ENCODE measurements around the gene CNTROB. TPM values are rescaled to one million over a fixed set of nuclear protein-coding genes. Genes with fewer than 3 reads are reported as not detected.

The CNTROB gene
- total RNA-seq, 1 donor from 2014 or later, result 54.5 TPM

GRCh38 chr17:7889166-7889955 lies 42.6 kb upstream of the CNTROB start:
- peak; percentile 67 for DNase-seq

GRCh38 chr17:7893187-7893880 lies 38.7 kb upstream of the CNTROB start:
- Mint-ChIP-seq H3K4me3 (no peak overlapping the region), H3K27ac (no peak overlapping the region), H3K4me1 (peaks cover 23% of the 10 kb centered on the region), H3K9me3 (no peaks in the 10 kb centered on the region), H3K27me3 (no peaks in the 10 kb centered on the region), H3K36me3 (ENCODE audit: low read depth) (peaks cover 66% of the 10 kb centered on the region)
- intact Hi-C loops (cut with micrococcal nuclease), result no loop called here
- no peak for DNase-seq

More at GRCh38 chr17:7889166-7889955, 42.6 kb upstream of the CNTROB start:
- Mint-ChIP-seq H3K4me1 (peaks cover 9% of the 10 kb centered on the region), H3K9me3 (no peaks in the 10 kb centered on the region), H3K36me3 (ENCODE audit: low read depth) (peaks cover 38% of the 10 kb centered on the region), H3K4me3 (no peak overlapping the region), H3K27me3 (no peaks in the 10 kb centered on the region), H3K27ac (peak overlapping the region; percentile 47)
- intact Hi-C loops (cut with micrococcal nuclease), result loop anchor here (5.0 kb wide), 2 partner anchors 43 to 202 kb away; partner anchors contain the start of genes CNTROB, TP53, TRAPPC1 and WRAP53

- DNase-seq, result no peak
- peaks cover 74% of the 10 kb centered on the region for H3K36me3 Mint-ChIP-seq (ENCODE audit: low read depth)
- intact Hi-C loops (cut with micrococcal nuclease), result no loop called here
Observed at GRCh38 chr17:7894226-7894625, 37.8 kb upstream of the CNTROB start.

GRCh38 chr17:7894866-7895265 lies 37.1 kb upstream of the CNTROB start:
- H3K36me3 Mint-ChIP-seq (ENCODE audit: low read depth), result peaks cover 77% of the 10 kb centered on the region
- DNase-seq, result no peak
- peak overlapping the region; percentile 6 for H3K27ac Mint-ChIP-seq
- H3K4me3 Mint-ChIP-seq, result no peak overlapping the region
- no peaks in the 10 kb centered on the region for H3K9me3 Mint-ChIP-seq
- intact Hi-C loops (cut with micrococcal nuclease), result no loop called here
- peaks cover 23% of the 10 kb centered on the region for H3K4me1 Mint-ChIP-seq
- no peaks in the 10 kb centered on the region for H3K27me3 Mint-ChIP-seq

More at GRCh38 chr17:7894226-7894625, 37.8 kb upstream of the CNTROB start:
- no peaks in the 10 kb centered on the region for H3K27me3 Mint-ChIP-seq
- H3K9me3 Mint-ChIP-seq, result no peaks in the 10 kb centered on the region
- H3K27ac Mint-ChIP-seq, result no peak overlapping the region
- peaks cover 23% of the 10 kb centered on the region for H3K4me1 Mint-ChIP-seq
- H3K4me3 Mint-ChIP-seq, result no peak overlapping the region

- H3K4me3 Mint-ChIP-seq, result no peak overlapping the region
- no peak for DNase-seq
- H3K9me3 Mint-ChIP-seq, result no peaks in the 10 kb centered on the region
- no peaks in the 10 kb centered on the region for H3K27me3 Mint-ChIP-seq
- peaks cover 78% of the 10 kb centered on the region for H3K36me3 Mint-ChIP-seq (ENCODE audit: low read depth)
- intact Hi-C loops (cut with micrococcal nuclease), result no loop called here
- peak overlapping the region; percentile 2 for H3K27ac Mint-ChIP-seq
- H3K4me1 Mint-ChIP-seq, result peaks cover 19% of the 10 kb centered on the region
Observed at GRCh38 chr17:7897090-7897489, 34.9 kb upstream of the CNTROB start.

GRCh38 chr17:7897773-7898172 lies 34.2 kb upstream of the CNTROB start:
- intact Hi-C loops (cut with micrococcal nuclease), result no loop called here
- H3K4me1 Mint-ChIP-seq, result peaks cover 18% of the 10 kb centered on the region
- H3K27ac Mint-ChIP-seq, result peak overlapping the region; percentile 81
- H3K27me3 Mint-ChIP-seq, result no peaks in the 10 kb centered on the region
- no peaks in the 10 kb centered on the region for H3K9me3 Mint-ChIP-seq
- no peak for DNase-seq
- no peak overlapping the region for H3K4me3 Mint-ChIP-seq
- H3K36me3 Mint-ChIP-seq (ENCODE audit: low read depth), result peaks cover 80% of the 10 kb centered on the region

- H3K4me3 Mint-ChIP-seq, result no peak overlapping the region
- peaks cover 2% of the 10 kb centered on the region for H3K4me1 Mint-ChIP-seq
- peaks cover 84% of the 10 kb centered on the region for H3K36me3 Mint-ChIP-seq (ENCODE audit: low read depth)
- no peak for DNase-seq
- H3K27ac Mint-ChIP-seq, result no peak overlapping the region
- H3K9me3 Mint-ChIP-seq, result no peaks in the 10 kb centered on the region
- no peaks in the 10 kb centered on the region for H3K27me3 Mint-ChIP-seq
- intact Hi-C loops (cut with micrococcal nuclease), result no loop called here
Observed at GRCh38 chr17:7903154-7904103, 28.6 kb upstream of the CNTROB start.

GRCh38 chr17:7909089-7909488 lies 22.9 kb upstream of the CNTROB start:
- DNase-seq, result no peak
- no peak overlapping the region for H3K4me3 Mint-ChIP-seq
- peaks cover 75% of the 10 kb centered on the region for H3K36me3 Mint-ChIP-seq (ENCODE audit: low read depth)
- H3K4me1 Mint-ChIP-seq, result peaks cover 12% of the 10 kb centered on the region
- no peaks in the 10 kb centered on the region for H3K27me3 Mint-ChIP-seq
- no peaks in the 10 kb centered on the region for H3K9me3 Mint-ChIP-seq
- intact Hi-C loops (cut with micrococcal nuclease), result no loop called here
- no peak overlapping the region for H3K27ac Mint-ChIP-seq

GRCh38 chr17:7910281-7910680 lies 21.7 kb upstream of the CNTROB start:
- H3K27me3 Mint-ChIP-seq, result no peaks in the 10 kb centered on the region
- no peaks in the 10 kb centered on the region for H3K9me3 Mint-ChIP-seq
- peaks cover 69% of the 10 kb centered on the region for H3K36me3 Mint-ChIP-seq (ENCODE audit: low read depth)
- no peak overlapping the region for H3K27ac Mint-ChIP-seq
- intact Hi-C loops (cut with micrococcal nuclease), result loop anchor here (5.0 to 10.0 kb wide), 2 partner anchors 147 to 205 kb away; partner anchors contain the start of gene ALOXE3
- no peak overlapping the region for H3K4me3 Mint-ChIP-seq
- no peak for DNase-seq
- H3K4me1 Mint-ChIP-seq, result peaks cover 18% of the 10 kb centered on the region

- Mint-ChIP-seq H3K4me3 (no peak overlapping the region), H3K9me3 (no peaks in the 10 kb centered on the region), H3K27me3 (no peaks in the 10 kb centered on the region), H3K36me3 (ENCODE audit: low read depth) (peaks cover 67% of the 10 kb centered on the region), H3K27ac (no peak overlapping the region), H3K4me1 (peaks cover 20% of the 10 kb centered on the region)
- DNase-seq, result no peak
- intact Hi-C loops (cut with micrococcal nuclease), result loop anchor here (5.0 to 10.0 kb wide), 2 partner anchors 147 to 204 kb away; partner anchors contain the start of gene ALOXE3
Observed at GRCh38 chr17:7910711-7911110, 21.3 kb upstream of the CNTROB start.

GRCh38 chr17:7911116-7911515 lies 20.9 kb upstream of the CNTROB start:
- intact Hi-C loops (cut with micrococcal nuclease), result loop anchor here (5.0 to 10.0 kb wide), 2 partner anchors 146 to 204 kb away; partner anchors contain the start of gene ALOXE3

GRCh38 chr17:7912927-7913524 lies 19.0 kb upstream of the CNTROB start:
- intact Hi-C loops (cut with micrococcal nuclease), result loop anchor here (1.0 to 10.0 kb wide), 4 partner anchors 75 to 202 kb away; partner anchors contain the start of gene ALOXE3
- Mint-ChIP-seq H3K36me3 (ENCODE audit: low read depth) (peaks cover 47% of the 10 kb centered on the region), H3K4me3 (peak overlapping the region; percentile 24), H3K27me3 (no peaks in the 10 kb centered on the region), H3K27ac (peak overlapping the region; percentile 58), H3K9me3 (no peaks in the 10 kb centered on the region), H3K4me1 (peaks cover 28% of the 10 kb centered on the region)
- DNase-seq, result peak; percentile 88

More at GRCh38 chr17:7911116-7911515, 20.9 kb upstream of the CNTROB start:
- Mint-ChIP-seq H3K4me3 (no peak overlapping the region), H3K4me1 (peaks cover 20% of the 10 kb centered on the region), H3K9me3 (no peaks in the 10 kb centered on the region), H3K27me3 (no peaks in the 10 kb centered on the region), H3K27ac (no peak overlapping the region), H3K36me3 (ENCODE audit: low read depth) (peaks cover 63% of the 10 kb centered on the region)
- DNase-seq, result no peak

GRCh38 chr17:7915179-7915610 lies 16.8 kb upstream of the CNTROB start:
- Mint-ChIP-seq H3K4me3 (peak overlapping the region; percentile 97), H3K27me3 (no peaks in the 10 kb centered on the region), H3K9me3 (no peaks in the 10 kb centered on the region), H3K36me3 (ENCODE audit: low read depth) (peaks cover 28% of the 10 kb centered on the region), H3K4me1 (peaks cover 26% of the 10 kb centered on the region), H3K27ac (peak overlapping the region; percentile 97)
- no peak for DNase-seq
- intact Hi-C loops (cut with micrococcal nuclease), result loop anchor here (1.0 to 10.0 kb wide), 4 partner anchors 17 to 200 kb away; partner anchors contain the start of genes ALOXE3, CNTROB and NAA38
